RWPE1 (cell line): Measurements from ENCODE around the gene LRMDA.

Source experiments
- CTCF ChIA-PET: fragments of 350-600 bp; sonication (Branson Sonifier 250); formaldehyde crosslinking; extraction: SDS; loops from one replicate; lab custom pipeline; 2021; lab: Yijun Ruan, JAX
- POLR2A ChIA-PET: fragments of 400-600 bp; formaldehyde crosslinking; extraction: SDS; loops from one replicate; lab custom pipeline; 2020; ENCODE audit warnings: antibody characterized with exemption; ENCODE audit not compliant: low non-redundant PET; lab: Yijun Ruan, JAX
- DNase-seq: peaks from one replicate; pipeline ENCODE4 v3.0.0; 2012; ENCODE audit warnings: low spot score
- H3K27ac ChIP-seq: fragments of 450-650 bp; 2 replicates; pipeline ENCODE4 v1.5.1; 2017
- TF ChIP-seq, protein P1 (sequence below): fragments of 450-650 bp; conservative IDR thresholded peaks from 2 replicates; pipeline ENCODE4 v1.5.1; 2017; ENCODE audit warnings: low read depth, mild to moderate bottlenecking

The LRMDA gene

DNA sequence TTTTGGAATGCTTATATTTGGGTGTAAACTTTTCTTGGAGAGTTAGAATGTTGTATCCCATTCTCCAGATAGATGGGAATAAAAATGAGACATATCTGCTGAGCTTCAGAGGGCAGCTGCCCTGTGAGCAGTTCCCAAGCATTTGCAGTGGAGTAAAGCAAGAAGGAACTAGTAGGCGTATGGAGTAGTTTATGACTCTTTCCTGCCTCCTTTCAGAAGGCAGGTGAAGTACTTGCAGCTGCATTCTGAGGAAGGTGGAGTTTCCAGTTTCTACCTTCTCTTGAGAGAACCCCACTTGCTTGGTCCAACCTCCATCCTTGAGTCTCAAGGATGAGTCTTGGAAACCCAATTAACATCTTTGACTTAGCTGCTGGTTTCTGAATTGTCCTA, 563.6 kb downstream of the LRMDA start:
- TF ChIP-seq, protein P1, sequence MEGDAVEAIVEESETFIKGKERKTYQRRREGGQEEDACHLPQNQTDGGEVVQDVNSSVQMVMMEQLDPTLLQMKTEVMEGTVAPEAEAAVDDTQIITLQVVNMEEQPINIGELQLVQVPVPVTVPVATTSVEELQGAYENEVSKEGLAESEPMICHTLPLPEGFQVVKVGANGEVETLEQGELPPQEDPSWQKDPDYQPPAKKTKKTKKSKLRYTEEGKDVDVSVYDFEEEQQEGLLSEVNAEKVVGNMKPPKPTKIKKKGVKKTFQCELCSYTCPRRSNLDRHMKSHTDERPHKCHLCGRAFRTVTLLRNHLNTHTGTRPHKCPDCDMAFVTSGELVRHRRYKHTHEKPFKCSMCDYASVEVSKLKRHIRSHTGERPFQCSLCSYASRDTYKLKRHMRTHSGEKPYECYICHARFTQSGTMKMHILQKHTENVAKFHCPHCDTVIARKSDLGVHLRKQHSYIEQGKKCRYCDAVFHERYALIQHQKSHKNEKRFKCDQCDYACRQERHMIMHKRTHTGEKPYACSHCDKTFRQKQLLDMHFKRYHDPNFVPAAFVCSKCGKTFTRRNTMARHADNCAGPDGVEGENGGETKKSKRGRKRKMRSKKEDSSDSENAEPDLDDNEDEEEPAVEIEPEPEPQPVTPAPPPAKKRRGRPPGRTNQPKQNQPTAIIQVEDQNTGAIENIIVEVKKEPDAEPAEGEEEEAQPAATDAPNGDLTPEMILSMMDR: no peak
- ChIA-PET POLR2A (no interaction called here), CTCF (no interaction called here)
- no peak overlapping the region for H3K27ac ChIP-seq
- DNase-seq: no peak

DNA sequence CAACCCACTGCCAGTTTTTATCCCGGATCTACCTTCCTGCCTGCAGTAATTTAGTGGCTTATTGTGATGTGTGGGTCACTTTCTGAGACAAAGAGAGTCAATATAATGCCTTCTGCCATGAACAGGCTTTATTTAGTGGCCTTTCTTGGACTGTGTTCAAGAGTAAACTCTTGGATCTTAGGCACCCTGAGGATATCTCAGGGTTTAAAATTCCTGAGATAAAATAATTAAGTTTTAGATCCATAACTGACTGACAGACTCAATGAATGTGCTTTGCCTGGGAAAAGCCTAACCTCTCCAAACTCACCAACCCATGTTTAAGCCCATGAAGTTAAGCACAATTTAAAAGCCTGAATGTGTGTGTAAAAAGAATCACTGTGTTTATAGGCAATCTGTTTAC, 564.3 kb downstream of the LRMDA start:
- TF ChIP-seq, protein P1: no peak

GRCh38 chr10:75999001-75999400, 567.6 kb downstream of the LRMDA start:
- no peak for DNase-seq
- ChIA-PET CTCF (interaction anchor here (0.6 kb wide), 2 partner anchors 1483 to 1705 kb away, joined by 3 to 6 read pairs; no protein-coding TSS in a partner anchor), POLR2A (no interaction called here)
- TF ChIP-seq, protein P1: no peak
- H3K27ac ChIP-seq: no peak overlapping the region

More for the DNA sequence above, 564.3 kb downstream of the LRMDA start:
- ChIA-PET CTCF (no interaction called here), POLR2A (no interaction called here)
- DNase-seq: no peak
- H3K27ac ChIP-seq: no peak overlapping the region

- TF ChIP-seq, protein P1: no peak
- POLR2A ChIA-PET: no interaction called here
- H3K27ac ChIP-seq: no peak overlapping the region
- CTCF ChIA-PET: interaction anchor here (0.6 kb wide), 1 partner anchor 1705 kb away, joined by 6 read pairs; no protein-coding TSS in a partner anchor
- DNase-seq: no peak
Observed at GRCh38 chr10:75999515-76000209, 568.2 kb downstream of the LRMDA start.

DNA sequence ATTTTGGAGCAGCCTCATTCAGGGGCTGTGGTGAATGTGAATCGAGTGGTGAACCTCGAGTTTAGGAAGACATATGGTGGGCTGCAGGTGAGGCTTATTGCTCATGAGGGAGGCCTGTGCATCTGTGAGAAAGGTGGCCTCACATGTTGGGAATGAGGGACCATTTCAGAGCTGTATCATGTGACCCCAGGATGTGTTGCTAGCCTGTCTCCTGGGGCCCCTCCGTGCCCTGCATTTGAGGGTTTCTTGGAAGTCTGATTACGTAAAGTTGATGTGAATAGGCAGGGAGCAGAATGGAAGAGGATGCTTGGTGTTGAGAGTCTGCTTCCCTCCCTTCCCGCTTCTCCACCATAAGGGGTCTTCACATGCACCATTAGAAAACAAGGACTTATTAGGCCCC, 569.1 kb downstream of the LRMDA start:
- CTCF ChIA-PET: no interaction called here
- H3K27ac ChIP-seq: no peak overlapping the region
- POLR2A ChIA-PET: no interaction called here
- TF ChIP-seq, protein P1: no peak
- DNase-seq: no peak

DNA sequence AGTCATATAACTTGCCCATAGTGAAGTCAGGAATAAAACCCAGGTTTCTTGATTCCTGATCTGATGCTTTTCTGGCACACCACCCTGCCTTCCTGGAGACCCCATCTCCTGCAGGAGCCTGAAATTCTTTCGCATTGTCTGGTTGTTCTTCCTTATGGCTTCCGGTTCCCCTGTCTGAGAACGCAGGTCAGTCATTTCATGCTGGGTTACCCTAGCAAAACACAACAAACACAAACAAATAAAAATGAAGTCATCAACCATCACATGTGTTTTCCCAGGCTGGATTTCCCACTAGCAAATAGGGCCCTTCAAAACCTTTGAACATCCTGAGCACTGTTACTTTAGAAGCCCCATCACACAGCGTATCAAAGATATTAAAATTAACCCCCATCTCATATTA, 569.6 kb downstream of the LRMDA start:
- ChIA-PET CTCF (no interaction called here), POLR2A (no interaction called here)
- H3K27ac ChIP-seq: no peak overlapping the region
- TF ChIP-seq, protein P1: no peak
- no peak for DNase-seq
